K562 (cell line): Measurements from ENCODE around the gene AMBRA1. TPM values are rescaled to one million over a fixed set of nuclear protein-coding genes. Genes with fewer than 3 reads are reported as not detected.

Experiments used
- ATAC-seq: fragments of 200-7000 bp; cut with Tn5 transposase; 3 replicates; pipeline ENCODE4 v1.9.1; 2020; ENCODE audit warnings: moderate library complexity
- BruUV-seq: library from RNA; stranded (reverse); fragments of 400-500 nt; replicated peaks from 2 replicates; lab custom pipeline; 2021; lab: Mats Ljungman, UMichigan
- CTCF ChIA-PET: fragments of 300-600 bp; formaldehyde crosslinking; extraction: SDS; loops from one replicate; lab custom pipeline; 2021; ENCODE audit warnings: low intra/inter-chr PET ratio; lab: Yijun Ruan, JAX
- POLR2A ChIA-PET: fragments of 300-600, 350-650 bp; sonication (Branson Sonifier 250); formaldehyde crosslinking; extraction: SDS; loops from one replicate; lab custom pipeline; 2021; ENCODE audit warnings: antibody characterized with exemption, inconsistent platforms; lab: Yijun Ruan, JAX
- DNase-seq, 4 experiments: peaks; one replicate each; pipeline versions ENCODE4 v3.0.0 to v3.0.0-alpha.2; 2011 to 2018; ENCODE audit warnings: low spot score in 3 of 4, mixed read lengths in 3 of 4; ENCODE audit errors: extremely low read depth in 1 of 4
- FAIRE-seq: peaks from 2 replicates; lab custom pipeline; 2011; peaks lifted over from hg19 to GRCh38; lab: Jason Lieb, UNC
- H2AFZ ChIP-seq: 2 replicates; pipeline ENCODE4 v1.6.0; 2011; ENCODE audit warnings: low read depth, low read length, control low read depth, inconsistent platforms
- H3K27ac ChIP-seq: fragments of 200-600 bp; 3 replicates; pipeline ENCODE4 v1.8.0; 2011; ENCODE audit warnings: low read depth, mild to moderate bottlenecking, control low read depth, inconsistent platforms, low read length, moderate library complexity, mixed read lengths; ENCODE audit errors: extremely low read depth
- H3K27me3 ChIP-seq, 2 experiments: fragments of 300-600 bp in 1 of 2; 2 replicates in 1 of 2; 3 replicates in 1 of 2; pipeline versions ENCODE4 v1.6.0 to v1.8.0; 2011; ENCODE audit warnings: inconsistent platforms in 2 of 2, low read length in 2 of 2, mild to moderate bottlenecking in 1 of 2, mixed read lengths in 1 of 2, moderate library complexity in 1 of 2; ENCODE audit not compliant: control insufficient read depth in 2 of 2, insufficient read depth in 2 of 2
- H3K36me3 ChIP-seq: fragments of 300-600 bp; 3 replicates; pipeline ENCODE4 v1.8.0; 2011; ENCODE audit warnings: mild to moderate bottlenecking, low read length, inconsistent platforms; ENCODE audit not compliant: control insufficient read depth, insufficient read depth
- H3K4me1 ChIP-seq, 2 experiments: fragments of 200-600 bp in 1 of 2; replicated peaks in 1 of 2; 2 replicates in 1 of 2; 3 replicates in 1 of 2; pipeline versions ENCODE4 v1.5.1 to v1.8.0; 2011; ENCODE audit warnings: inconsistent platforms in 2 of 2, low read length in 2 of 2, mild to moderate bottlenecking in 1 of 2, mixed read lengths in 1 of 2, moderate library complexity in 1 of 2; ENCODE audit not compliant: control insufficient read depth in 2 of 2, insufficient read depth in 2 of 2
- H3K4me2 ChIP-seq: 2 replicates; pipeline ENCODE4 v1.6.1; 2011; ENCODE audit warnings: low read length, control low read depth, inconsistent platforms, mixed read lengths; ENCODE audit not compliant: insufficient read depth
- H3K4me3 ChIP-seq: fragments of 200-600 bp; sonication (generic), shearing (Covaris generic); 2 replicates; pipeline ENCODE4 v1.5.1; 2016; ENCODE audit warnings: control low read depth, inconsistent platforms
- H3K79me2 ChIP-seq: fragments of 200-600 bp; 3 replicates; pipeline ENCODE4 v1.8.0; 2011; ENCODE audit warnings: low read length, inconsistent platforms; ENCODE audit not compliant: control insufficient read depth, insufficient read depth
- H3K9ac ChIP-seq, 2 experiments: 2 replicates each; pipeline versions ENCODE4 v1.6.0 to v1.6.1; 2011; ENCODE audit warnings: low read depth in 2 of 2, low read length in 2 of 2, control low read depth in 1 of 2, inconsistent platforms in 1 of 2, mild to moderate bottlenecking in 1 of 2, mixed read lengths in 1 of 2; ENCODE audit not compliant: insufficient read depth in 1 of 2
- H3K9me1 ChIP-seq: one replicate; pipeline ENCODE4 v1.6.0; 2011; ENCODE audit warnings: inconsistent platforms, mild to moderate bottlenecking, low read length, moderate library complexity; ENCODE audit not compliant: control insufficient read depth, insufficient read depth
- H3K9me3 ChIP-seq: replicated peaks from 2 replicates; pipeline ENCODE4 v1.5.1; 2011; ENCODE audit warnings: low read depth, low read length, inconsistent platforms; ENCODE audit not compliant: control insufficient read depth, insufficient read depth
- H4K20me1 ChIP-seq: replicated peaks from 2 replicates; pipeline ENCODE4 v1.6.1; 2011; ENCODE audit warnings: low read length, inconsistent platforms, mixed read lengths; ENCODE audit not compliant: control insufficient read depth, insufficient read depth
- AFF1 ChIP-seq, 2 experiments: fragments of 450-650 bp; IDR thresholded peaks; 2 replicates each; pipeline ENCODE4 v1.6.1; 2018; ENCODE audit warnings: mild to moderate bottlenecking in 2 of 2, low read depth in 1 of 2; ENCODE audit not compliant: partially characterized antibody in 2 of 2
- C11orf30 ChIP-seq: fragments of 450-650 bp; IDR thresholded peaks from 2 replicates; pipeline ENCODE4 v1.6.1; 2016; ENCODE audit warnings: low read depth, mild to moderate bottlenecking
- HEY1 ChIP-seq: fragments of 250-450 bp; sonication (Bioruptor Pico); IDR thresholded peaks from 2 replicates; pipeline ENCODE4 v1.5.0; 2020; ENCODE audit warnings: mild to moderate bottlenecking, moderate library complexity, borderline replicate concordance
- KDM1A ChIP-seq, 2 experiments: fragments of 450-650 bp; IDR thresholded peaks; 2 replicates each; pipeline ENCODE4 v1.6.1; 2016; ENCODE audit warnings: mild to moderate bottlenecking in 2 of 2
- MAFF ChIP-seq: IDR thresholded peaks from 2 replicates; pipeline ENCODE4 v1.6.1; 2012; ENCODE audit warnings: low read length, improper control_type of control experiment
- MAFG ChIP-seq: fragments of 450-650 bp; conservative IDR thresholded peaks from 2 replicates; pipeline ENCODE4 v1.6.1; 2016; ENCODE audit warnings: missing genetic modification characterization, missing compliant biosample characterization
- MAFK ChIP-seq: IDR thresholded peaks from 2 replicates; pipeline ENCODE4 v1.6.1; 2011; ENCODE audit warnings: low read length, improper control_type of control experiment
- ZNF316 ChIP-seq: fragments of 450-650 bp; IDR thresholded peaks from 2 replicates; pipeline ENCODE4 v1.6.1; 2016
- WGBS: fragments of 100-300 bp; shearing (Covaris generic); methylation state at CpG from one replicate; pipeline ENCODE4 v1.1.6; 2016; ENCODE audit warnings: low coverage, mixed read lengths; ENCODE audit not compliant: insufficient coverage; ENCODE audit errors: missing lambda C conversion rate; 5-methylcytosine and 5-hydroxymethylcytosine counted together
- in situ Hi-C: fragments of 300-500 bp; cut with MboI; formaldehyde crosslinking; loops from 4 replicates; pipeline ENCODE4 v1.15.0; 2018; ENCODE audit warnings: inconsistent platforms, mixed read lengths
- intact Hi-C: fragments of 100-400 bp; cut with micrococcal nuclease; formaldehyde crosslinking; loops from 2 replicates; pipeline ENCODE4 v1.14.2; 2022
- polyA plus RNA-seq, 8 experiments: library from polyadenylated mRNA; depleted of rRNA in 4 of 8; stranded (reverse) in 5 of 8; unstranded in 3 of 8; fragments of >200 nt; fragmentation: Nextera tagmentation in 2 of 8; fragmentation: Illumina TruSeq in 1 of 8; extraction: Ambion mirVana in 2 of 8; extraction: Trizol in 1 of 8; gene quantifications; 2 replicates each; pipeline versions ENCODE4 v1.2.1 to v1.2.3, GENCODE V29; 2011 to 2014; ENCODE audit warnings: inconsistent platforms in 1 of 8, missing spikeins in 1 of 8
- total RNA-seq, 7 experiments: library from RNA; depleted of rRNA in 6 of 7; stranded (reverse); fragments of >200 nt in 6 of 7; fragmentation: Illumina TruSeq in 2 of 7; extraction: Trizol in 2 of 7; gene quantifications; 2 replicates each; pipeline versions ENCODE4 v1.2.1 to v1.2.3, GENCODE V29; 2011 to 2021; ENCODE audit warnings: low replicate concordance in 1 of 7

Gene AMBRA1
- total and polyA plus RNA-seq, 9 of the 15 experiments (the other 6 are each of a cell fraction or from before 2014, with no cell fraction given): 0.15 to 24.5 (median 13.0) TPM

- TF ChIP-seq AFF1 (IDR thresholded peaks at IDR 0.05; ENCODE audit: low read depth in 1 of 2, partially characterized antibody in 2 of 2): no peak
Observed at GRCh38 chr11:46475051-46475925, 118.5 kb downstream of the AMBRA1 start (continued).

DNA sequence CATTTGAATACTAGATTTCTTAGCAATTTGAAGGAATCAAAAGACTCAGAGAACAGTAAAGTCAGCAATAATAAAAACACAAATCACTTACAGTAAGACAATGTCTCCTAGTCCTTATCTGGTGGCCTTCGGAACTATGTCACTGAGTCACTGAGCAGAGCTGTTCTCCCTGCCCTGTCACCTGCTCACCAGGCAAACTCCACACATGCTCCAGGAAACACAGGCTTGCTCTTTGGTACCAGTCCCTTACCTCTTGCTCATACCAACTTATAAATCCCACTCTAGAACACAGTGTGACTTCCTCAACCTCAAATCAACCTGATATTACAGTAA is 121.2 kb downstream of the AMBRA1 start:
- in situ Hi-C loops: no loop called here
- Histone ChIP-seq H3K27me3 (no peaks in the 10 kb centered on the region), H2AFZ (no peak overlapping the region), H3K4me1 (peaks cover 0 to 3% of the 10 kb centered on the region in 2 experiments; a peak in 3 of 5 replicates), H3K4me3 (no peak overlapping the region), H3K79me2 (no peaks in the 10 kb centered on the region), H3K36me3 (0 out of 3 replicates have a peak, but pooled peaks cover 9% of the 10 kb centered on the region), H3K9ac (no peak overlapping the region), H3K9me1 (no peaks in the 10 kb centered on the region), H3K9me3 (no peaks in the 10 kb centered on the region), H3K27ac (no peak overlapping the region), H4K20me1 (0 out of 2 replicates have a peak, but pooled peaks cover 12% of the 10 kb centered on the region), H3K4me2 (no peak overlapping the region)
- POLR2A ChIA-PET: interaction anchor here (1.0 kb wide), 1 partner anchor 12 kb away, joined by 4 read pairs; no protein-coding TSS in a partner anchor
- DNase-seq: peak in 1 of 4 experiments; percentile 18
- BruUV-seq: no TSS peak
- CTCF ChIA-PET: no interaction called here
- peak; percentile 6 for FAIRE-seq
- intact Hi-C loops: no loop called here
- peak; percentile 71 for ATAC-seq
- TF ChIP-seq KDM1A (IDR thresholded peaks at IDR 0.05): no peak
- peak; percentile 77 for TF ChIP-seq C11orf30
- peak; percentile 68 for TF ChIP-seq MAFG (tag)
- no peak for TF ChIP-seq HEY1
- 0 out of 2 replicates have a peak, but pooled peaks have one; percentile 25 for TF ChIP-seq MAFK
- TF ChIP-seq ZNF316: peak; percentile 87
- peak; percentile 12; the same call in 1 of the 2 replicates for TF ChIP-seq MAFF
- 11% methylated on average over 1 of the region's 1 CpG for WGBS
